OCI-LY3 (cell line): ENCODE data around the gene SUPT3H.

ENCODE experiments used
- H2AFZ ChIP-seq: fragments of 200-600, 300-600 bp; shearing (Covaris generic); 2 replicates; pipeline ENCODE4 v1.6.0; 2014; ENCODE audit warnings: antibody characterized with exemption, low read depth, low read length
- H3K27ac ChIP-seq: fragments of 200-600, 300-600 bp; sonication (generic); 2 replicates; pipeline ENCODE4 v1.5.1; 2014; ENCODE audit warnings: mild to moderate bottlenecking, low read length, moderate library complexity, mixed read lengths
- H3K27me3 ChIP-seq: fragments of 200-600, 300-600 bp; sonication (generic); 2 replicates; pipeline ENCODE4 v1.6.1; 2014; ENCODE audit warnings: low read depth, low read length, mixed read lengths
- H3K36me3 ChIP-seq: fragments of 200-600, 300-600 bp; sonication (generic); replicated peaks from 2 replicates; pipeline ENCODE3; 2014; ENCODE audit warnings: low read depth, low read length, mixed read lengths
- H3K4me1 ChIP-seq: fragments of 300-600, 200-600 bp; sonication (generic); 2 replicates; pipeline ENCODE4 v1.6.1; 2014; ENCODE audit warnings: low read length, mixed read lengths
- H3K4me2 ChIP-seq: fragments of 200-600, 300-600 bp; sonication (generic); 2 replicates; pipeline ENCODE4 v1.6.1; 2014; ENCODE audit warnings: low read length, mixed read lengths
- H3K4me3 ChIP-seq: fragments of 300-600, 200-600 bp; sonication (generic); 2 replicates; pipeline ENCODE4 v1.5.1; 2014; ENCODE audit warnings: antibody characterized with exemption, mild to moderate bottlenecking, low read length, moderate library complexity
- H3K79me2 ChIP-seq: fragments of 300-600, 200-600 bp; shearing (Covaris generic); 2 replicates; pipeline ENCODE4 v1.6.1; 2014; ENCODE audit warnings: mild to moderate bottlenecking, low read length, mixed read lengths
- H3K9ac ChIP-seq: fragments of 300-600, 200-600 bp; shearing (Covaris generic); 2 replicates; pipeline ENCODE4 v1.6.0; 2014; ENCODE audit warnings: mild to moderate bottlenecking, low read length, moderate library complexity
- H3K9me3 ChIP-seq: fragments of 200-600, 300-600 bp; shearing (Covaris generic); 2 replicates; pipeline ENCODE4 v1.6.1; 2014; ENCODE audit warnings: low read length, mixed read lengths; ENCODE audit not compliant: insufficient read depth
- H4K20me1 ChIP-seq: fragments of 200-600, 300-600 bp; sonication (generic); 2 replicates; pipeline ENCODE4 v1.6.1; 2016; ENCODE audit warnings: low read length, mixed read lengths; ENCODE audit not compliant: insufficient read depth
- EZH2phosphoT487 ChIP-seq: fragments of 200-600 bp; shearing (Covaris generic); IDR thresholded peaks from 2 replicates; pipeline ENCODE4 v1.6.1; 2018; ENCODE audit warnings: antibody characterized with exemption, mixed run types, low read depth
- TF ChIP-seq, protein P1 (sequence below): fragments of 200-600, 300-600 bp; sonication (generic); IDR thresholded peaks from 2 replicates; pipeline ENCODE4 v1.5.1; 2014; ENCODE audit warnings: antibody characterized with exemption, low read length, low read depth

Gene SUPT3H

DNA sequence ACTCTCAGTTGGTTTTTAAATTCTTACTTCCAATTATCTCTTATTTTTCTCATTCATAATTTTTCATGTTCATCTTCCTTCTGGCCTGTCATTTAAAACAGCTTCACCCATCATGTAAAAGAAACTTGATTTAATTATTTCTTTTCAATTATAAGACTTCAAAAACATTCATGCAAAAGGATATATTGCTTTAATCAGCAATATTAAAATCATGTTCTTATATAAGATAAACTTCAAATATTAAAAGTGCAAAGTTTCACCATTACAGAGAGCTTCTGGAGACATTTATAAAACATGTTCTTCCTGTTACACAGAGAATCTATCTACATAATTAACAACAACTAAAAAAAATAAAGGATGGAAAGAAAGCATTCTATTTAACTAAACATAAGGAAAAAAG is 446.3 kb downstream of the SUPT3H start:
- TF ChIP-seq EZH2phosphoT487: no peak
- TF ChIP-seq, protein P1, sequence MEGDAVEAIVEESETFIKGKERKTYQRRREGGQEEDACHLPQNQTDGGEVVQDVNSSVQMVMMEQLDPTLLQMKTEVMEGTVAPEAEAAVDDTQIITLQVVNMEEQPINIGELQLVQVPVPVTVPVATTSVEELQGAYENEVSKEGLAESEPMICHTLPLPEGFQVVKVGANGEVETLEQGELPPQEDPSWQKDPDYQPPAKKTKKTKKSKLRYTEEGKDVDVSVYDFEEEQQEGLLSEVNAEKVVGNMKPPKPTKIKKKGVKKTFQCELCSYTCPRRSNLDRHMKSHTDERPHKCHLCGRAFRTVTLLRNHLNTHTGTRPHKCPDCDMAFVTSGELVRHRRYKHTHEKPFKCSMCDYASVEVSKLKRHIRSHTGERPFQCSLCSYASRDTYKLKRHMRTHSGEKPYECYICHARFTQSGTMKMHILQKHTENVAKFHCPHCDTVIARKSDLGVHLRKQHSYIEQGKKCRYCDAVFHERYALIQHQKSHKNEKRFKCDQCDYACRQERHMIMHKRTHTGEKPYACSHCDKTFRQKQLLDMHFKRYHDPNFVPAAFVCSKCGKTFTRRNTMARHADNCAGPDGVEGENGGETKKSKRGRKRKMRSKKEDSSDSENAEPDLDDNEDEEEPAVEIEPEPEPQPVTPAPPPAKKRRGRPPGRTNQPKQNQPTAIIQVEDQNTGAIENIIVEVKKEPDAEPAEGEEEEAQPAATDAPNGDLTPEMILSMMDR: no peak
- Histone ChIP-seq H2AFZ (no peak overlapping the region), H4K20me1 (no peaks in the 10 kb centered on the region), H3K9me3 (no peaks in the 10 kb centered on the region), H3K4me3 (no peak overlapping the region), H3K4me1 (no peaks in the 10 kb centered on the region; the same call in 1 of the 2 replicates), H3K36me3 (no peaks in the 10 kb centered on the region), H3K27me3 (no peaks in the 10 kb centered on the region), H3K9ac (no peak overlapping the region), H3K79me2 (no peaks in the 10 kb centered on the region), H3K4me2 (no peak overlapping the region), H3K27ac (no peak overlapping the region)

DNA sequence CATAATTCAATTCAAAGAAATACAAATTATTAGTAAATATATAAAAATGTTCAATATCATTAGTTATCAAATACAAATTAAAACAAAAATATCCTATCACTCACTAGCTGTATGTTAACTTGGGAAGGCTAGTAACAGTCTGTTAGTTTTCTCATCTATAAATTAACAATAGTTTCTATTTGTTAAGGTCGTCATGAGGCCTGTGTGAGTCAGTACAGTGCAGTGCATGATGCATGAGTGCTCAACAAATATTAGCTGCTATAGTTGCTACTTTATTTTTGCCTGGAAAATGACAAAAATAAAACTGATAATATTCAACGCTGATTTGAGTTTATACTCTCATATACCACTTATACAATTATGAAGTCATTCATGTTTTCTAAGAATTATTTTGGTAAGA is 451.2 kb downstream of the SUPT3H start:
- peaks cover 10% of the 10 kb centered on the region for H3K4me1 ChIP-seq
- H3K79me2 ChIP-seq: no peaks in the 10 kb centered on the region
- no peaks in the 10 kb centered on the region for H3K27me3 ChIP-seq
- H2AFZ ChIP-seq: no peak overlapping the region
- H3K4me2 ChIP-seq: no peak overlapping the region
- TF ChIP-seq EZH2phosphoT487: no peak
- TF ChIP-seq, protein P1: no peak
- H3K4me3 ChIP-seq: no peak overlapping the region
- no peaks in the 10 kb centered on the region for H3K36me3 ChIP-seq
- no peaks in the 10 kb centered on the region for H3K9me3 ChIP-seq
- H3K27ac ChIP-seq: no peak overlapping the region
- H3K9ac ChIP-seq: no peak overlapping the region
- H4K20me1 ChIP-seq: no peaks in the 10 kb centered on the region

DNA sequence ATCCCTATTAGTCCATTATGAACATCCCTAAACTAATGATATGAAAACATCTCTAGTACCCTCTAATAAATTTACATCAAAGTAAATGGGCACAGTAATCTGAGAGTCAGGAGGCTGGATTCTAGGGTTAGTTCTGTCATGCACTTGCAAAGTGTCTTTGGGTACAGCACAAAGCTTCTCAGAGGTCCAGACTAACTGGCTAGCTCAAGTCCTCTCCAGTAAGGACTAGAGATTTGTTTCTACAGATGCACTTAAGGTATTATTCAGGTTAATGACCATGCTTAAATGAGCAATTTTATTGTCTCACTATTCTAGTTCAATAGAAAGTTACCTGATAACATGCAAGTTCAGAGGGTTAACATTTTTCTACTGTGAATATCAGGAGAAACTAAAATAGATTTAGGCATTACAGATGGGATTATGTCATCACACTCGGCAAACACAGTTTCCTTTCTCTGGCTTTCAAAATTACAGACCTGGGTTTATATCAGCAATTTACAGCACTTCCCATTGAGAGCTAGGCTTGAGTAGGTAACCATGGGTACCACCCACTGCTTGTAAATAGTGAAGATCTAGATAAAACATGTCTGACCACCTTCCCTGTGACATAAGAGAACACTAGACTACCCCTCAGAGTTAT is 452.5 kb downstream of the SUPT3H start:
- Histone ChIP-seq H2AFZ (no peak overlapping the region), H3K9me3 (no peaks in the 10 kb centered on the region), H4K20me1 (no peaks in the 10 kb centered on the region), H3K36me3 (no peaks in the 10 kb centered on the region), H3K4me3 (no peak overlapping the region), H3K79me2 (no peaks in the 10 kb centered on the region), H3K4me1 (peaks cover 21% of the 10 kb centered on the region), H3K4me2 (no peak overlapping the region; the same call in 1 of the 2 replicates), H3K27ac (no peak overlapping the region), H3K27me3 (no peaks in the 10 kb centered on the region), H3K9ac (no peak overlapping the region)
- no peak for TF ChIP-seq EZH2phosphoT487
- TF ChIP-seq, protein P1: no peak

DNA sequence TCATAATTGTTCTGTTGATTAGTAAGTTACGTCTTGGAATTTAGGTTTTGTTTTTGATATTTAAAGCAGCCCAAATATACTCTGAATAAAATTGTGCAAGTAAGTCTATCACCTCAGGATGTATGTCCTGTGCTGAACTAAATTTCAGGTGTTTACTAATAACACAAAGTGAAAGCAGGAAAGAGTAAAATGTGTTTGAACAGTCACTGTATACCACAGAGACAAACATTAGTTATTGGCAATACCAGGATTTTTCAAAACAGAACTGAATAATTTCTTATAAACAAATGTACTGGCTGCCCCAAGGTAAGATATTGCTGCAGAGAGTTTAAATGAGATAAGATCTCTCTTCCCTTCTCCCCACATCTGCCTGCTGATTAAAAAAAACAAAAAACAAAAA is 454.3 kb downstream of the SUPT3H start:
- Histone ChIP-seq H3K9me3 (no peaks in the 10 kb centered on the region), H3K4me1 (peaks cover 21% of the 10 kb centered on the region), H3K9ac (no peak overlapping the region), H3K36me3 (no peaks in the 10 kb centered on the region), H4K20me1 (no peaks in the 10 kb centered on the region), H3K27ac (no peak overlapping the region), H3K79me2 (no peaks in the 10 kb centered on the region), H3K4me2 (no peak overlapping the region), H3K4me3 (no peak overlapping the region), H3K27me3 (no peaks in the 10 kb centered on the region), H2AFZ (no peak overlapping the region)
- TF ChIP-seq, protein P1: no peak
- TF ChIP-seq EZH2phosphoT487: no peak
